ENCODE measurements around the gene IQCN. TPM values are rescaled to one million over a fixed set of nuclear protein-coding genes. Genes with fewer than 3 reads are reported as not detected.

Gene IQCN
- total and polyA plus RNA-seq, 2 donors (not counting 1 experiment from before 2014, with no cell fraction given): 52.0 to 63.6 TPM

DNA sequence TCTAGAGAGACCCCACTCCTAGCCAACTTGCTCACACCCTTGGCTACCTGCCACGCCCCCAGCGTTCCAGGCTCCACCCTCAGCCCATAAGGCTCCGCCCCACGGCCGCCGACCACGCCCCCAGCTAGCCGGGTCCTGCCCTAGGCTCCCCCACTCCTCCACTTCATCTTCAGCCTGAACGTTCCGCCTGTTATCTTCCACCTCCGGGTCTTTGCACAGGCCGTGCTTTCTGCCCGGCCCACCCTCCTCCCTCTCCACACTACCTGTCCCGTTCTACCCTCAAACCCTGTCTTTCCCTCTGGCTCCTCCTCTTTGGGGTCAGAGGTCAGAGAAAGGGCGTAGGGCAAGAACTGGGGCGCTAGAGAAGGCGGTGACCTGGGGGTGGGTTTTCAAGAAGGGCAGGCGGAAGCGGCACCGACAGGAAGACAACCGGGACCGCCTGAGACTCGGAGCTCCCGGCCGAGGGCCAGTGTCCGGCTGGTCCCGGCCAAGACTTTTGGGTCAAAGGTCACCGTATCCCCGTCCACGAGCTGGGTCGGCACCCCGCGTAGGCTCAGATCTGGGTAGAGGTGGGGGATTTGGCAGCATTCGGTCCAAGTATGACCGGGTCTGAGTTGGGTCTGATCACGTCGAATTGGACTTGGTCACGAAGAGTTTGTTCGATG is 50.3 kb downstream of the IQCN start:
- peak overlapping the region; percentile 98 for H3K4me2 ChIP-seq (replicated peaks; ENCODE audit: low read depth, low read length, poor library complexity, severe bottlenecking)
- no peaks in the 10 kb centered on the region for H3K79me2 ChIP-seq (ENCODE audit: control insufficient read depth, insufficient read depth, low read length)
- ChIA-PET POLR2A (interaction anchor here (0.6 to 1.4 kb wide), 7 partner anchors 9 to 72 kb away, joined by 3 to 6 read pairs (median 3); partner anchors contain the start of gene PIK3R2), CTCF (interaction anchor here (0.5 to 1.9 kb wide), 12 partner anchors 14 to 359 kb away, joined by 3 to 10 read pairs (median 3); a partner anchor contains a TSS)
- H3K27ac ChIP-seq (ENCODE audit: low read length in 2 of 2): no peak overlapping the region
- no peaks in the 10 kb centered on the region for H3K36me3 ChIP-seq (replicated peaks in 1 of 2; ENCODE audit: control extremely low read depth in 1 of 2, control insufficient read depth in 1 of 2, extremely low read depth in 1 of 2, insufficient read depth in 2 of 2, low read length in 1 of 2)
- H3K9me3 ChIP-seq (ENCODE audit: control extremely low read depth in 1 of 3, control insufficient read depth in 2 of 3, insufficient read depth in 1 of 3, low read length in 2 of 3): peaks cover 0 to 38% (median 0%) of the 10 kb centered on the region in 3 donors
- peaks cover 0 to 81% (median 39%) of the 10 kb centered on the region in 4 experiments for H3K27me3 ChIP-seq (replicated peaks in 1 of 4; ENCODE audit: control extremely low read depth in 1 of 4, control insufficient read depth in 3 of 4, insufficient read depth in 4 of 4, low read length in 3 of 4)
- H3K9ac ChIP-seq (ENCODE audit: low read length): peak overlapping the region; percentile 65
- intact Hi-C loops (cut with micrococcal nuclease): loop anchor here (1.0 to 2.0 kb wide), 3 partner anchors 20 to 71 kb away; partner anchors contain the start of genes PIK3R2 and RAB3A
- H2AFZ ChIP-seq (ENCODE audit: insufficient read depth, low read depth, low read length, poor library complexity, severe bottlenecking): peak overlapping the region; percentile 7
- Mint-ChIP-seq H3K27me3 (peaks cover 49% of the 10 kb centered on the region), H3K4me1 (peaks cover 36% of the 10 kb centered on the region), H3K27ac (peak overlapping the region; percentile 71), H3K9me3 (ENCODE audit: insufficient read depth) (no peaks in the 10 kb centered on the region), H3K4me3 (peak overlapping the region; percentile 91)
- H3K4me3 ChIP-seq (ENCODE audit: control extremely low read depth in 1 of 5, extremely low read depth in 1 of 5, insufficient read depth in 1 of 5, low read depth in 2 of 5, low read length in 4 of 5): peak overlapping the region; percentile 21 to 68 (median 46)
- WGBS (ENCODE audit: insufficient coverage): 11% methylated on average over 38 of the region's 39 CpGs
- TF ChIP-seq, protein P1, sequence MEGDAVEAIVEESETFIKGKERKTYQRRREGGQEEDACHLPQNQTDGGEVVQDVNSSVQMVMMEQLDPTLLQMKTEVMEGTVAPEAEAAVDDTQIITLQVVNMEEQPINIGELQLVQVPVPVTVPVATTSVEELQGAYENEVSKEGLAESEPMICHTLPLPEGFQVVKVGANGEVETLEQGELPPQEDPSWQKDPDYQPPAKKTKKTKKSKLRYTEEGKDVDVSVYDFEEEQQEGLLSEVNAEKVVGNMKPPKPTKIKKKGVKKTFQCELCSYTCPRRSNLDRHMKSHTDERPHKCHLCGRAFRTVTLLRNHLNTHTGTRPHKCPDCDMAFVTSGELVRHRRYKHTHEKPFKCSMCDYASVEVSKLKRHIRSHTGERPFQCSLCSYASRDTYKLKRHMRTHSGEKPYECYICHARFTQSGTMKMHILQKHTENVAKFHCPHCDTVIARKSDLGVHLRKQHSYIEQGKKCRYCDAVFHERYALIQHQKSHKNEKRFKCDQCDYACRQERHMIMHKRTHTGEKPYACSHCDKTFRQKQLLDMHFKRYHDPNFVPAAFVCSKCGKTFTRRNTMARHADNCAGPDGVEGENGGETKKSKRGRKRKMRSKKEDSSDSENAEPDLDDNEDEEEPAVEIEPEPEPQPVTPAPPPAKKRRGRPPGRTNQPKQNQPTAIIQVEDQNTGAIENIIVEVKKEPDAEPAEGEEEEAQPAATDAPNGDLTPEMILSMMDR (IDR thresholded peaks at IDR 0.05): no peak
- no peak for TF ChIP-seq EZH2 (IDR thresholded peaks at IDR 0.05; ENCODE audit: borderline replicate concordance, insufficient read depth, low read depth, low read length, poor library complexity, severe bottlenecking)
- H3K4me1 ChIP-seq (ENCODE audit: control insufficient read depth in 2 of 2, insufficient read depth in 2 of 2, low read length in 2 of 2): peaks cover 29 to 36% of the 10 kb centered on the region in 2 donors
- peaks cover 3% of the 10 kb centered on the region for H4K20me1 ChIP-seq (ENCODE audit: control insufficient read depth, insufficient read depth, low read length, poor library complexity, severe bottlenecking)
- DNase-seq (peak; percentile 48), ATAC-seq (ENCODE audit: low read depth) (no peak)
